HG03135 (cell line): ENCODE data around the gene FOXP1.
"Not testable (repeated sequence)": the region's sequence is repeated elsewhere in the genome, so short reads cannot be mapped to it uniquely, and the experiment has no call there.

ENCODE experiments used
- ATAC-seq: cut with Tn5 transposase; IDR thresholded peaks from one replicate; pipeline ENCODE4 v1.9.1; 2021; ENCODE audit warnings: mild to moderate bottlenecking, moderate library complexity; ENCODE audit not compliant: unreplicated experiment

The FOXP1 gene

GRCh38 chr3:71454512-71455403 is 128.8 kb downstream of the FOXP1 start:
- ATAC-seq = no peak

- no peak for ATAC-seq
Measured at GRCh38 chr3:71453822-71454511, 129.6 kb downstream of the FOXP1 start.

GRCh38 chr3:71453319-71453718 is 130.2 kb downstream of the FOXP1 start:
- ATAC-seq = no peak

GRCh38 chr3:71451812-71452211 is 131.7 kb downstream of the FOXP1 start:
- ATAC-seq = no peak

GRCh38 chr3:71451060-71451459 is 132.5 kb downstream of the FOXP1 start:
- no peak for ATAC-seq

GRCh38 chr3:71450162-71450561 is 133.4 kb downstream of the FOXP1 start:
- ATAC-seq = no peak

GRCh38 chr3:71447803-71448202 is 135.7 kb downstream of the FOXP1 start:
- no peak for ATAC-seq

GRCh38 chr3:71447197-71447596 is 136.3 kb downstream of the FOXP1 start:
- ATAC-seq = no peak

- ATAC-seq = no peak
Measured at GRCh38 chr3:71446734-71447133, 136.8 kb downstream of the FOXP1 start.

GRCh38 chr3:71446260-71446659 is 137.3 kb downstream of the FOXP1 start:
- ATAC-seq = no peak

- no peak for ATAC-seq
Measured at GRCh38 chr3:71444861-71445259, 138.7 kb downstream of the FOXP1 start.

- ATAC-seq = peak; percentile 92
Measured at GRCh38 chr3:71444028-71444860, 139.3 kb downstream of the FOXP1 start.

- ATAC-seq = no peak
Measured at GRCh38 chr3:71443332-71443731, 140.2 kb downstream of the FOXP1 start.

GRCh38 chr3:71442652-71443042 is 140.9 kb downstream of the FOXP1 start:
- no peak for ATAC-seq

GRCh38 chr3:71441925-71442651 is 141.4 kb downstream of the FOXP1 start:
- ATAC-seq = no peak

- no peak for ATAC-seq
Measured at GRCh38 chr3:71441217-71441924, 142.2 kb downstream of the FOXP1 start.

GRCh38 chr3:71438904-71439303 is 144.6 kb downstream of the FOXP1 start:
- ATAC-seq = no peak

- ATAC-seq = no peak
Measured at GRCh38 chr3:71438071-71438685, 145.3 kb downstream of the FOXP1 start.

GRCh38 chr3:71436337-71436736 is 147.2 kb downstream of the FOXP1 start:
- ATAC-seq = no peak

- ATAC-seq = not testable (repeated sequence)
Measured at GRCh38 chr3:71435836-71436235, 147.7 kb downstream of the FOXP1 start.
